Measurements from ENCODE around the gene ESRRG.

- TF ChIP-seq EZH2 (IDR thresholded peaks at IDR 0.05; ENCODE audit: insufficient read depth, poor library complexity, severe bottlenecking) (no peak), EZH2phosphoT487 (IDR thresholded peaks at IDR 0.05; ENCODE audit: insufficient read depth, low read depth) (no peak)
These were observed 173.4 kb downstream of the ESRRG start for GRCh38 chr1:216549796-216550195.

All from GM23248 (cell line).